GM12801 (cell line): ENCODE data around the gene STPG3.

Experiments used
- TF ChIP-seq, protein P1 (sequence below): IDR thresholded peaks from one replicate; pipeline ENCODE4 v1.5.1; 2011; ENCODE audit warnings: control low read depth; ENCODE audit not compliant: insufficient read length; ENCODE audit errors: extremely low read depth

STPG3 gene

DNA sequence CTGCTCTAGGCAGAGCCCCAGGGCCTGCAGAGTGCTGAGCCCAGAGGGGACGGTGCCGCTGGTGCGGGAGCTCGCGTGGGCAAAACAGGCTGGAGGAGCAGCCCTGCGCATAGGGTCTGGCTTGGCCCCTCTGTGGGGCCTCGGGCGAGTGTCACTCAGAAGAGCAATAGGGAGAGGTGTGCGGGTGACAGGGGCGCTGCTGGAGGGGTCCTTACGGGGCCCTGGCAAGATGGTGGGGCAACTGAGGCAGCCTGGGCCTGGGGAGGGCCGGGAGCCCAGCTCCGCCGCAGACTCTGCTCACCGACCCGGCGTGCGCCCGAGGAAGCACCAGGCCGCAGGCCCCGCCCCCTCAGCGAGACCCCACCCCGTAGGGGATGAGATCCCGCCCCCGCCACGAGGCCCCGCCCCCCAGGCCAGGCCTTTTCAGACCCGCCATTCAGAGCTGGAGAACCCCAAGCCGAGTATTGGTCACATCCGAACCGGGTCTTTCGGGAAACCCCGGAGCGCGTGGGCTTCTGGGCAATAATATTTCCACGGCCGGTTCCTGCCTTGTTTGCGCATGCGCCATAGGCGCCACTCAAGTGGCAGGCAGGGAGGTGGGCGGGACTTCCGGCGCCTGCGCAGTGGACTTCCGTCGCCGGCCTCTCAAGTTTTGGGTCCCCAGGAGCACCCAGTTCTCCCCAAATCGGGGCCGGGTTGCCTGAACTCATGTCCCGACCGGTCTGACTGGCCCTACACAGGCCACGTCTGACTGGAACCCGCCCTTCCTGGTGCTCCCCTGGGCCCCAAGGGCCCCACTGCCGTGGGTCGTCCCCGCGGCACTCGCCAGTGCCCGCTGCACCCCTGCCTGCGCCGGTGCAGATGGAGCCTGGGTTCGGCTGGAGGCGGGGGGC, 27.8 kb upstream of the STPG3 start:
- TF ChIP-seq, protein P1, sequence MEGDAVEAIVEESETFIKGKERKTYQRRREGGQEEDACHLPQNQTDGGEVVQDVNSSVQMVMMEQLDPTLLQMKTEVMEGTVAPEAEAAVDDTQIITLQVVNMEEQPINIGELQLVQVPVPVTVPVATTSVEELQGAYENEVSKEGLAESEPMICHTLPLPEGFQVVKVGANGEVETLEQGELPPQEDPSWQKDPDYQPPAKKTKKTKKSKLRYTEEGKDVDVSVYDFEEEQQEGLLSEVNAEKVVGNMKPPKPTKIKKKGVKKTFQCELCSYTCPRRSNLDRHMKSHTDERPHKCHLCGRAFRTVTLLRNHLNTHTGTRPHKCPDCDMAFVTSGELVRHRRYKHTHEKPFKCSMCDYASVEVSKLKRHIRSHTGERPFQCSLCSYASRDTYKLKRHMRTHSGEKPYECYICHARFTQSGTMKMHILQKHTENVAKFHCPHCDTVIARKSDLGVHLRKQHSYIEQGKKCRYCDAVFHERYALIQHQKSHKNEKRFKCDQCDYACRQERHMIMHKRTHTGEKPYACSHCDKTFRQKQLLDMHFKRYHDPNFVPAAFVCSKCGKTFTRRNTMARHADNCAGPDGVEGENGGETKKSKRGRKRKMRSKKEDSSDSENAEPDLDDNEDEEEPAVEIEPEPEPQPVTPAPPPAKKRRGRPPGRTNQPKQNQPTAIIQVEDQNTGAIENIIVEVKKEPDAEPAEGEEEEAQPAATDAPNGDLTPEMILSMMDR, result no peak

DNA sequence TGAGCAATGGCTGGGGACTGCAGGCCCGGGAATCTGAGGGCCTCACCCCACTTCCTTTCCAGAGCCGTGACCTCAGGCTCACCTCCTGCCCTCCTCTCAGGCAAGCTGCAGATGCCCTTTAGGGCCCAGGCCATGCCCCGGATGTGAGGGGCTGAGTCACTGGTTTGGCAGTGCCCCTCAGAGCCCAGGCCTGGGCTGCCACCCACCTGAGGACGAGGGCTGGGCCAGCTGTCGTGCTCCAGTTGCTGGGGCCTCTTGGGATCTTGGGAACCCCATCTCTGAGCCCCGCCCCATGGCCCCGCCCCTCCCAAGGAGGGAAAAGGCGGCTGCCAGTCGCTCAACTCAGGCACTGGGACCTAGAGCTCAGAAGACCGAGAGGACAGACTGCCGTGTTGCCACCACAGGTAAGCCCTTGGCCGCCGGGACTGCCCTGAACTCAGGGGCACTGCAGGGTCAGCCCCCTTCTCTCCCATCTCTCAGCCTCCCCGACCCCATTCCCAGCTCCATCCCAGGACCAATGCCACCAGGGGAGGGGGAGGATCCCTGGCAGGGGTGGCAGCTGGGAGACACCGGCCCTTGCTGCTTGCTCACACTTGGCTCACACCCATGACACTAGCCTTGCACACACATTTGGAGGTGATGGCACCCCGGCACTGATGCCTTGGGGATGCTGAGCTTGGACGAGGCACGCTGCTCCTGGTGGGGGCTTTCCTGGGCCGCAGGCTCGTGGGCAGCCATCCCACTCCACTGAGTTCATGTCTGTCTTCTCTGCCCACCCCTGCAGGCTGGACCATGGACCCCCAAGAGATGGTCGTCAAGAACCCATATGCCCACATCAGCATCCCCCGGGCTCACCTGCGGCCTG, 26.0 kb upstream of the STPG3 start, which contains the start of gene CYSRT1:
TSS of gene CYSRT1 (plus strand) at position 345 of the 865 bp plus-strand sequence. CDS start at position 793, 448 bp downstream.
- TF ChIP-seq, protein P1, result no peak

DNA sequence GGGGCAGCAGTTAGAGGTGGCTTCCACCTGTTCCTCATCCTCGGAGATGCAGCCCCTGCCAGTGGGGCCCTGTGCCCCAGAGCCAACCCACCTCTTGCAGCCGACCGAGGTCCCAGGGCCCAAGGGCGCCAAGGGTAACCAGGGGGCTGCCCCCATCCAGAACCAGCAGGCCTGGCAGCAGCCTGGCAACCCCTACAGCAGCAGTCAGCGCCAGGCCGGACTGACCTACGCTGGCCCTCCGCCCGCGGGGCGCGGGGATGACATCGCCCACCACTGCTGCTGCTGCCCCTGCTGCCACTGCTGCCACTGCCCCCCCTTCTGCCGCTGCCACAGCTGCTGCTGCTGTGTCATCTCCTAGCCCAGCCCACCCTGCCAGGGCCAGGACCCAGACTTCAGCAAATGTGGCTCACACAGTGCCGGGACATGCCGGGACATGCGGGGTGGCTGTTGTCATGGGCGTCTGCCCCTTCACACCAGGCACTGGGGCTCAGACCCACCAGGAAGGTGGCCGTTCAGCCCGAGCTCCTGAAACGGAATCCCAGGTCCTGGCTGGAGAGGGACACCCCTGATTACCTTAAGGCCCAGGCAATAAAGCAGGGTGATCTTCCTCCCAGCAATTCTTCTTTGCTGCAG, 25.3 kb upstream of the STPG3 start:
- TF ChIP-seq, protein P1, result no peak

DNA sequence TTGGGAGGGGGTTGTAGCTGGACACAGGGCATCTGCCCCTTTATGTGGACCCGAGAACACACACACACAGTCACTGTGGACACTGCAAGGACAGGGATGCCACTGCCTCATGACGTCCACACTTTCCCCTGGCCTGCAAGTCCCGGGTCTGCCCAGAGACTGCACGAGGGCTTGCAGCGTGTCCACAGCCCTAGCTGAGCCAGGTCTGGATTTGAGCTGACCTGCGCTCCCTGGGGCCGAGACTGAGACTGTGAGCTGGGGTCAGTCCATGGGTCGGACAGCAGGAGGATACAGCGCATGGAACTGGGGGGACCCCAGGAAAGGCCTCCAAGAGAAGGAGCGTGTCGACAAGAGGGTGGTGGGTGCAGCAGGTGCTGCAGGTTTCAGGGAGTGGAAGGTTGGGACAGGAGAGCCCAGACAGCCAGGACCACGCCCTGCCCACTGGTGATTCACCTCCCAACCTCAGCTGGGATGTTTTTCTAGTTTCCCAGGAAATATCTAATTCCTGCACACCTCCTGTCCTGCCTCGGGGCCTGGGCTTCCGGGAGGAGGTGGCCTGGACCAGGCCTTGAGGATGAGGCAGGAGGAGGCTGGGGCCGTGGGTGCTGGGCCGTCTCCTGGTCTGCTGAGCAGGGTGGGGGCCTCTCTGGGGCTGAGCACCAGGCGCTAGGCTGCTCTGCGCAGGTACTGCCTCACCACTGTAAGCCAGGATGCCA, 24.6 kb upstream of the STPG3 start:
- TF ChIP-seq, protein P1, result no peak

DNA sequence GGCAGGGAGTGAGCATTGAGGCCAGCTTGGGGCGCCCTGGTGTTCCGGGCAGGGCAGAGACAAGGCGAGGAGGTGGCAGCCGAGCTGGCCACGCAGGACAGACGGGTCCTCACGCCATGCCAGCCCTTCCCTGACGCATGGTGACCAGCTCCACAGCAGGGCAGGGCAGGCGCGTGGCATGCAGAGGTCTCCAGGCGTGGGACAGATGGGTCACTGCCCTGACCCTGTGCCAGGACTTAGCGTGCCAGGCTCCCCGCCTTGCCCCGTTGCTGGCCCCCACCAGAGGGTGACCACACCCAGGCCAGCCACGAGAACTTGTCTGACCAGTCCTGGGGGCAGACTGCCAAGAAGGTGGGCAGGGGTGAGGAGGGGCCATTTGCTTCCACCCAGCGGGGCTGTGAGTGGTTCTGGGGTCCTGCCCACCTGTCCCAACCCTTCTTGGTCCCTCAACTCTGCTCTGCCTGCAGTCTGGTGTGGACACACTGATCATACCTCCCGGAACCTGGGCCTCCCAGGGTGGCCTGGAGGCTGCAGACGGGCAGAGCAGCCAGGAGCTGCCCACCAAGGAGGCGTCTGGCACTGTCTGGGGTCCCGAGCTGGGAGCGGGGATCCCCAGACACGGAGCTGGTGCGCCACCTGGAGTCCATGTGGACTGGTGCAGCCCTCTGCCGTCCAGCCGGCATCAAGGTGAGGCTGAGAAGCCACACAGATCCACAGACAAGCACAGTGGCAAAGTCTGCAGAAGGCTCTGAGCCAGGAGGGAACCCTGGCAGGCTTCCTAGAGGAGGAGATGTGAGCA, 23.8 kb upstream of the STPG3 start, which contains the start of gene RNF224:
TSS of gene RNF224 (plus strand) at position 449 of the 799 bp plus-strand sequence. CDS start 834 bp downstream, outside the sequence.
- TF ChIP-seq, protein P1, result no peak

DNA sequence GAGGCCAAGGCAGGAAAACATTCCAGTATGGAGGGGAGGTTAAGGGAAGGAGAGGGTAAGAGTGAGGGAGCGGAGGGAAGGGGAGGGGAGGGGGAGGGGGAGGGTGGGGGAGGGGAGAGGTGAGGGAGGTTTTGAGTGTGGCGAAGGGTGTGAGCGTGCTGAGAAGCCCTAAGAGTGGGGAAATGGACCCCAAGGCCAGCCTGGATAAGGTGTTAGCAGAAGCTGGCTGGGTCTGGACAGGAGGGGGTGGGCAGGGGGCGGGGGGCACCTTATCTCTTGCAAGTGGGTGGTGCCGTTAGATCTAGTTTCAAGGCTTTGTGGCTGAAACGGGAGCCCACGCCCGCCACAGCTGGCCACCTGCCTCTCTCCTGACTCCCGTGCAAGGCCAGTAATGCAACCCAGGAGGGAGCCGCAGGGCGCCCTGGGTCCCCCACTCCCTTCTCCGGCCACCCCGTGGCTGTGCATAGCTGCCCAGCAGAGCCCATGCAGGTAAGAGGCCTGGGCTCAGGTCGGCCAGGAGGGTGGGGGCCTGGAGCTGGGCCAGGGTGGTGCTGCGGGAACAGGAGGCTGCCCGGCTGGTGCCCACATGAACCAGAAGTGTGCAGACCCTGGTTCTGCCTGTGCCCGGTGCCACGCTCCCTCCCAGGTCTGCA, 23.1 kb upstream of the STPG3 start:
- TF ChIP-seq, protein P1, result no peak
